Activated CD4-positive, alpha-beta T cell treated with anti-CD3 and anti-CD28 coated beads, Interleukin-2, amount 50 U/mL, for 4 hours (primary cell): ENCODE data around the gene PELI3.
A peak's percentile ranks its signal among the peaks of the same experiment; 100 is the strongest.
"Not testable (repeated sequence)": the region's sequence is repeated elsewhere in the genome, so short reads cannot be mapped to it uniquely, and the experiment has no call there.

Experiments used
- DNase-seq, 2 experiments: peaks; one replicate each; pipeline ENCODE4 v3.0.0-alpha.2; 2020

Gene PELI3

GRCh38 chr11:66447012-66447411 is 19.7 kb upstream of the PELI3 start:
- no peak for DNase-seq

GRCh38 chr11:66448523-66448922 is 18.2 kb upstream of the PELI3 start:
- DNase-seq: no peak

GRCh38 chr11:66450560-66450959 is 16.1 kb upstream of the PELI3 start:
- no peak for DNase-seq

- DNase-seq: no peak
Measured at GRCh38 chr11:66451663-66452062, 15.0 kb upstream of the PELI3 start.

- DNase-seq: no peak
Measured at GRCh38 chr11:66454247-66454646, 12.5 kb upstream of the PELI3 start.

GRCh38 chr11:66454828-66455227 is 11.9 kb upstream of the PELI3 start:
- DNase-seq: no peak

- DNase-seq: no peak
Measured at GRCh38 chr11:66457826-66458225, 8.9 kb upstream of the PELI3 start.

- no peak for DNase-seq
Measured at GRCh38 chr11:66459138-66459778, 7.4 kb upstream of the PELI3 start.

GRCh38 chr11:66462010-66462409 is 4.7 kb upstream of the PELI3 start:
- no peak for DNase-seq

- DNase-seq: no peak
Measured at GRCh38 chr11:66462911-66463310, 3.8 kb upstream of the PELI3 start.

GRCh38 chr11:66464116-66464515 is 2.6 kb upstream of the PELI3 start:
- DNase-seq: not testable (repeated sequence)

GRCh38 chr11:66464916-66465315 is 1.8 kb upstream of the PELI3 start:
- DNase-seq: no peak

- DNase-seq: no peak
Measured at GRCh38 chr11:66465373-66466224, 1.1 kb upstream of the PELI3 start.

GRCh38 chr11:66467034-66467659 is 442 bp downstream of the PELI3 start:
- peak; percentile 18 to 29 for DNase-seq

- DNase-seq: no peak
Measured at GRCh38 chr11:66467756-66468155, 1.1 kb downstream of the PELI3 start.

GRCh38 chr11:66468691-66469090 is 2.0 kb downstream of the PELI3 start:
- no peak for DNase-seq

- DNase-seq: no peak
Measured at GRCh38 chr11:66469441-66469840, 2.7 kb downstream of the PELI3 start.

- DNase-seq: no peak
Measured at GRCh38 chr11:66470015-66470414, 3.3 kb downstream of the PELI3 start.

- no peak for DNase-seq
Measured at GRCh38 chr11:66471142-66471541, 4.4 kb downstream of the PELI3 start.

GRCh38 chr11:66472054-66472453 is 5.3 kb downstream of the PELI3 start:
- DNase-seq: no peak

GRCh38 chr11:66473167-66473566 is 6.5 kb downstream of the PELI3 start:
- DNase-seq: no peak

GRCh38 chr11:66473608-66474515 is 7.2 kb downstream of the PELI3 start:
- no peak for DNase-seq
